Measurements from ENCODE around the gene RAB22A.

DNA sequence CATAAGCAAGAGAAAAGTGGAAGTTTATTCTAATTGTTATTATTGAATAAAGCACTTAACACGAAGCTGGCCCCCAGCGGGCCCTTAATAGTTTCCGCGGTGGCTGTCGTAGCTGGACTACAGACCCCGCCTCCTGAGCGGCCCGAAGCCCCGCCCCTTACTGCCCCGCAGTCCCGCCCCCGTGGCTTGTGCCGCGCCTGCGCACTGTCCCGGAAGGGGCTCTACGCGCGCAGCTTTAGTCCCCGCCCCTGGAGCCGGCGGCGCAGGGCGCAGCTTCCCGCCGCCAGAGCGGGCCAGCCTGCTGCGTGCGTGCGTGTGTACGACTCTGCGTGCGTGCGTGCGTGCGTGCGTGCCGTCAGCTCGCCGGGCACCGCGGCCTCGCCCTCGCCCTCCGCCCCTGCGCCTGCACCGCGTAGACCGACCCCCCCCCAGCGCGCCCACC lies 79.4 kb downstream of the RAB22A start, which contains the start of gene VAPB:
- TF ChIP-seq POLR2A (IDR thresholded peaks at IDR 0.05; ENCODE audit: low read length) = peak; percentile 88
- no peak for TF ChIP-seq CTCF (IDR thresholded peaks at IDR 0.05)
- no peak for TF ChIP-seq MAFK (IDR thresholded peaks at IDR 0.05; ENCODE audit: partially characterized antibody)
- no peak for TF ChIP-seq FOSL2 (IDR thresholded peaks at IDR 0.05)
- TF ChIP-seq FOSL2 (CRISPR knock-in tag; IDR thresholded peaks at IDR 0.05) = no peak
- TF ChIP-seq, protein P1, sequence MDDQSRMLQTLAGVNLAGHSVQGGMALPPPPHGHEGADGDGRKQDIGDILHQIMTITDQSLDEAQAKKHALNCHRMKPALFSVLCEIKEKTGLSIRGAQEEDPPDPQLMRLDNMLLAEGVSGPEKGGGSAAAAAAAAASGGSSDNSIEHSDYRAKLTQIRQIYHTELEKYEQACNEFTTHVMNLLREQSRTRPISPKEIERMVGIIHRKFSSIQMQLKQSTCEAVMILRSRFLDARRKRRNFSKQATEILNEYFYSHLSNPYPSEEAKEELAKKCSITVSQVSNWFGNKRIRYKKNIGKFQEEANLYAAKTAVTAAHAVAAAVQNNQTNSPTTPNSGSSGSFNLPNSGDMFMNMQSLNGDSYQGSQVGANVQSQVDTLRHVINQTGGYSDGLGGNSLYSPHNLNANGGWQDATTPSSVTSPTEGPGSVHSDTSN (IDR thresholded peaks at IDR 0.05) = no peak
- no peak for TF ChIP-seq PHF8 (IDR thresholded peaks at IDR 0.05; ENCODE audit: borderline replicate concordance, low read depth)
- no peak for TF ChIP-seq EP300 (IDR thresholded peaks at IDR 0.05)
- no peak for TF ChIP-seq NR3C1 (IDR thresholded peaks at IDR 0.05)
- no peak for TF ChIP-seq CHD4 (IDR thresholded peaks at IDR 0.05; ENCODE audit: borderline replicate concordance)
- TF ChIP-seq ZSCAN20 (CRISPR knock-in tag; IDR thresholded peaks at IDR 0.05) = no peak
- no peak for TF ChIP-seq MYC (IDR thresholded peaks at IDR 0.05; ENCODE audit: borderline replicate concordance, low read length)
- TF ChIP-seq HMGXB4 (CRISPR knock-in tag; IDR thresholded peaks at IDR 0.05; ENCODE audit: borderline replicate concordance) = no peak
- no peak for TF ChIP-seq POLR2AphosphoS2 (conservative IDR thresholded peaks at IDR 0.05; ENCODE audit: low read length)
- TF ChIP-seq, protein P2, sequence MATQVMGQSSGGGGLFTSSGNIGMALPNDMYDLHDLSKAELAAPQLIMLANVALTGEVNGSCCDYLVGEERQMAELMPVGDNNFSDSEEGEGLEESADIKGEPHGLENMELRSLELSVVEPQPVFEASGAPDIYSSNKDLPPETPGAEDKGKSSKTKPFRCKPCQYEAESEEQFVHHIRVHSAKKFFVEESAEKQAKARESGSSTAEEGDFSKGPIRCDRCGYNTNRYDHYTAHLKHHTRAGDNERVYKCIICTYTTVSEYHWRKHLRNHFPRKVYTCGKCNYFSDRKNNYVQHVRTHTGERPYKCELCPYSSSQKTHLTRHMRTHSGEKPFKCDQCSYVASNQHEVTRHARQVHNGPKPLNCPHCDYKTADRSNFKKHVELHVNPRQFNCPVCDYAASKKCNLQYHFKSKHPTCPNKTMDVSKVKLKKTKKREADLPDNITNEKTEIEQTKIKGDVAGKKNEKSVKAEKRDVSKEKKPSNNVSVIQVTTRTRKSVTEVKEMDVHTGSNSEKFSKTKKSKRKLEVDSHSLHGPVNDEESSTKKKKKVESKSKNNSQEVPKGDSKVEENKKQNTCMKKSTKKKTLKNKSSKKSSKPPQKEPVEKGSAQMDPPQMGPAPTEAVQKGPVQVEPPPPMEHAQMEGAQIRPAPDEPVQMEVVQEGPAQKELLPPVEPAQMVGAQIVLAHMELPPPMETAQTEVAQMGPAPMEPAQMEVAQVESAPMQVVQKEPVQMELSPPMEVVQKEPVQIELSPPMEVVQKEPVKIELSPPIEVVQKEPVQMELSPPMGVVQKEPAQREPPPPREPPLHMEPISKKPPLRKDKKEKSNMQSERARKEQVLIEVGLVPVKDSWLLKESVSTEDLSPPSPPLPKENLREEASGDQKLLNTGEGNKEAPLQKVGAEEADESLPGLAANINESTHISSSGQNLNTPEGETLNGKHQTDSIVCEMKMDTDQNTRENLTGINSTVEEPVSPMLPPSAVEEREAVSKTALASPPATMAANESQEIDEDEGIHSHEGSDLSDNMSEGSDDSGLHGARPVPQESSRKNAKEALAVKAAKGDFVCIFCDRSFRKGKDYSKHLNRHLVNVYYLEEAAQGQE (IDR thresholded peaks at IDR 0.05) = no peak
